Endometrium (tissue), 2 donors: ENCODE measurements around the gene GBA2.

Experiments
- FAIRE-seq: peaks from 2 replicates; lab custom pipeline; 2012; peaks lifted over from hg19 to GRCh38; lab: Jason Lieb, UNC
- donor health status: control.
- donor health status: control.

The GBA2 gene

GRCh38 chr9:35690614-35691333 lies 58.3 kb downstream of the GBA2 start:
- FAIRE-seq: no peak

GRCh38 chr9:35690294-35690613 lies 58.8 kb downstream of the GBA2 start:
- FAIRE-seq: no peak

GRCh38 chr9:35689542-35690293 lies 59.3 kb downstream of the GBA2 start, which contains the start of gene TPM2:
Gene TPM2 (minus strand): TSS chr9:35689925. CDS start chr9:35689817, 108 bp downstream.
- FAIRE-seq: no peak

GRCh38 chr9:35688558-35689541 lies 60.2 kb downstream of the GBA2 start:
- no peak for FAIRE-seq

- no peak for FAIRE-seq
These were observed 61.0 kb downstream of the GBA2 start for GRCh38 chr9:35687972-35688557.

GRCh38 chr9:35687306-35687705 lies 61.7 kb downstream of the GBA2 start:
- FAIRE-seq: no peak
